GM23338 (cell line): ENCODE results near the gene TBCC.
"Not testable (repeated sequence)": the region's sequence is repeated elsewhere in the genome, so short reads cannot be mapped to it uniquely, and the experiment has no call there.

Experiments
- CREB1 ChIP-seq: fragments of 250-450 bp; sonication (Bioruptor Pico); IDR thresholded peaks from 2 replicates; pipeline ENCODE4 v1.5.0; 2020; ENCODE audit warnings: low read depth, mild to moderate bottlenecking, moderate library complexity
- ETS1 ChIP-seq: IDR thresholded peaks from 2 replicates; pipeline ENCODE4 v1.6.1; 2016; ENCODE audit warnings: antibody characterized with exemption
- EZH2 ChIP-seq: fragments of 200-600 bp; sonication (generic); IDR thresholded peaks from one replicate; pipeline ENCODE4 v1.8.0; 2017; ENCODE audit warnings: antibody characterized with exemption, mild to moderate bottlenecking, low read depth; ENCODE audit not compliant: unreplicated experiment
- EZH2phosphoT487 ChIP-seq: fragments of 200-600 bp; sonication (generic); IDR thresholded peaks from one replicate; pipeline ENCODE4 v1.8.1; 2018; ENCODE audit warnings: antibody characterized with exemption; ENCODE audit not compliant: unreplicated experiment
- POLR2AphosphoS5 ChIP-seq: IDR thresholded peaks from 2 replicates; pipeline ENCODE4 v1.6.1; 2016; ENCODE audit warnings: antibody characterized with exemption, low read depth
- ZNF331 ChIP-seq: fragments of 250-450 bp; sonication (Bioruptor Pico); IDR thresholded peaks from 2 replicates; pipeline ENCODE4 v1.5.0; 2020; ENCODE audit warnings: low read depth, mild to moderate bottlenecking, moderate library complexity
- TF ChIP-seq, protein P1 (sequence below), 2 experiments: fragments of 200-600 bp in 1 of 2; sonication (generic) in 1 of 2; conservative IDR thresholded peaks; 2 replicates each; pipeline versions ENCODE4 v1.5.1 to v1.6.1; 2016 to 2017; ENCODE audit warnings: antibody characterized with exemption in 2 of 2, low read depth in 2 of 2, mild to moderate bottlenecking in 2 of 2, moderate library complexity in 1 of 2

- TF ChIP-seq, protein P1, sequence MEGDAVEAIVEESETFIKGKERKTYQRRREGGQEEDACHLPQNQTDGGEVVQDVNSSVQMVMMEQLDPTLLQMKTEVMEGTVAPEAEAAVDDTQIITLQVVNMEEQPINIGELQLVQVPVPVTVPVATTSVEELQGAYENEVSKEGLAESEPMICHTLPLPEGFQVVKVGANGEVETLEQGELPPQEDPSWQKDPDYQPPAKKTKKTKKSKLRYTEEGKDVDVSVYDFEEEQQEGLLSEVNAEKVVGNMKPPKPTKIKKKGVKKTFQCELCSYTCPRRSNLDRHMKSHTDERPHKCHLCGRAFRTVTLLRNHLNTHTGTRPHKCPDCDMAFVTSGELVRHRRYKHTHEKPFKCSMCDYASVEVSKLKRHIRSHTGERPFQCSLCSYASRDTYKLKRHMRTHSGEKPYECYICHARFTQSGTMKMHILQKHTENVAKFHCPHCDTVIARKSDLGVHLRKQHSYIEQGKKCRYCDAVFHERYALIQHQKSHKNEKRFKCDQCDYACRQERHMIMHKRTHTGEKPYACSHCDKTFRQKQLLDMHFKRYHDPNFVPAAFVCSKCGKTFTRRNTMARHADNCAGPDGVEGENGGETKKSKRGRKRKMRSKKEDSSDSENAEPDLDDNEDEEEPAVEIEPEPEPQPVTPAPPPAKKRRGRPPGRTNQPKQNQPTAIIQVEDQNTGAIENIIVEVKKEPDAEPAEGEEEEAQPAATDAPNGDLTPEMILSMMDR (conservative IDR thresholded peaks at IDR 0.05; ENCODE audit: low read depth in 2 of 2) = not testable (repeated sequence)
- TF ChIP-seq EZH2; EZH2phosphoT487; CREB1 (CRISPR knock-in tag); ZNF331; POLR2AphosphoS5; ETS1: not testable (repeated sequence)
Measured at GRCh38 chr6:42774821-42775487, 29.1 kb upstream of the TBCC start.
